ENCODE results near the gene MTX3. TPM values are rescaled to one million over a fixed set of nuclear protein-coding genes. Genes with fewer than 3 reads are reported as not detected.
A peak's percentile ranks its signal among the peaks of the same experiment; 100 is the strongest.

MTX3 gene
- total RNA-seq, 1 experiment from 2014 or later: 23.9 TPM

DNA sequence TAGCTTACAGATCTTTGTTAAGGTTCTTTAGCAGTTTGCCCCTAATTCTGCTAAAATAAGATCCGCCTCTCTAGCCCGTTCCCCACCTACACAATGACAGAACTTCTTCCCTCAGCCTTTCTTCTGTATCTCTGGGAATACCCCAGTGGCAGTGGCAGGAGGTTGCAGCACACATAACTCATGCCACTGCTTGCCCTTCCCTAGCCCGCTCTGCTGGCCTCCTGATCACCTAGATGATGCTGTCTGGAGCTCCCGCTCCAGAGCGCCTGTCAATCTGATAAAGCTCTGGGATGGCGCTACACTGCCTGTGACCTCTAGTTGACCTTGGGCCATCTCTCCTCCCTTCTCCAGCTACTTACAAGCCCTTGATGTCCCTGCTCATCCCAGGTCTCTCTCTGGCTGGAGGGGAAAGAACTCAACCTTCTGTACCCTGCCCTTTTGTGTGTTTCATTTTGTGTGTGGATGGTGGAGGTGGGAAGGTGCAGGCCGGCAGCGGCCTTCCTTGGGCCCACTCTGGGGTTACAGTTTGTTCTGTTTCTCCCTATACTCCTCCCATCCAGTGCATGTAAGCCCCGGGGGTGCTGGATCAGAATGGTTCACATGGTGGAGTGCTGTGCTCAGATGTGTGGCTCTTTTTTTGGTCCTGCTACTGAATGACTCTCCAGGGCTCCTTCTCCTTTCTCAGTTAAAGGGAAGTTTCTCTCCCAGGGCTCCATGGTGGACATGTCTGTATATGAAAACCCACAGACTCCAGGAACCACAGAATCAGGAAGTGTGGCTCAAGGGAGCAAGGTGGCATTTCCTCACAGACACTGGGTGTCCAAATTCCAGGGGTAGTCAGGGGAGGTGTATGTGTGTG, 29.1 kb downstream of the MTX3 start:
- Mint-ChIP-seq H3K27ac (ENCODE audit: low read depth, unreplicated experiment) (no peak overlapping the region), H3K9me3 (ENCODE audit: unreplicated experiment) (no peaks in the 10 kb centered on the region), H3K27me3 (ENCODE audit: insufficient read depth, unreplicated experiment) (no peaks in the 10 kb centered on the region), H3K36me3 (ENCODE audit: insufficient read depth, unreplicated experiment) (no peaks in the 10 kb centered on the region), H3K4me3 (ENCODE audit: unreplicated experiment) (no peak overlapping the region), H3K4me1 (ENCODE audit: insufficient read depth, unreplicated experiment) (peaks cover under 1% of the 10 kb centered on the region)
- ChIA-PET POLR2A (no interaction called here), CTCF (interaction anchor here (0.6 kb wide), 1 partner anchor 83 kb away, joined by 3 read pairs; no protein-coding TSS in a partner anchor)
- intact Hi-C loops (cut with micrococcal nuclease): no loop called here
- DNase-seq (ENCODE audit: unreplicated experiment): no peak
- no TSS peak for BruUV-seq (replicated peaks)
- TF ChIP-seq, protein P1, sequence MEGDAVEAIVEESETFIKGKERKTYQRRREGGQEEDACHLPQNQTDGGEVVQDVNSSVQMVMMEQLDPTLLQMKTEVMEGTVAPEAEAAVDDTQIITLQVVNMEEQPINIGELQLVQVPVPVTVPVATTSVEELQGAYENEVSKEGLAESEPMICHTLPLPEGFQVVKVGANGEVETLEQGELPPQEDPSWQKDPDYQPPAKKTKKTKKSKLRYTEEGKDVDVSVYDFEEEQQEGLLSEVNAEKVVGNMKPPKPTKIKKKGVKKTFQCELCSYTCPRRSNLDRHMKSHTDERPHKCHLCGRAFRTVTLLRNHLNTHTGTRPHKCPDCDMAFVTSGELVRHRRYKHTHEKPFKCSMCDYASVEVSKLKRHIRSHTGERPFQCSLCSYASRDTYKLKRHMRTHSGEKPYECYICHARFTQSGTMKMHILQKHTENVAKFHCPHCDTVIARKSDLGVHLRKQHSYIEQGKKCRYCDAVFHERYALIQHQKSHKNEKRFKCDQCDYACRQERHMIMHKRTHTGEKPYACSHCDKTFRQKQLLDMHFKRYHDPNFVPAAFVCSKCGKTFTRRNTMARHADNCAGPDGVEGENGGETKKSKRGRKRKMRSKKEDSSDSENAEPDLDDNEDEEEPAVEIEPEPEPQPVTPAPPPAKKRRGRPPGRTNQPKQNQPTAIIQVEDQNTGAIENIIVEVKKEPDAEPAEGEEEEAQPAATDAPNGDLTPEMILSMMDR (IDR thresholded peaks at IDR 0.05; ENCODE audit: unreplicated experiment): no peak

DNA sequence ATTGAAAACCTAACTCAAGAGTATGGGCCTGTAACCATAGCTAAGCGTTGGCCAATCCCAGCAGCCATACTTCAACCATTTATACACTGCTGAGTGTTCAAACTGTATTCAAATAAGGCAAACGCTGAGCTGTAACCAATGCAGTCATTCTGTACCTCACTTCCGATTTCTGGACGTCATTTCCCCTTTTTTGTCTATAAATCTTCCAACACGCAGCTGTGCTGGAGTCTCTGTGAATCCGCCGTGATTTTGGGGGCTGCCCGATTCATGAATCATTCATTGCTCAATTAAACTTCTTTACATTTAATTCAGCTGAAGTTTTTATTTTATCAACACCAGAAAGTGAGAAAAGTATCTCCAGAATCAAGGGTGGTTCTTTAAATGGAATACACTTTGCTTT, 31.7 kb downstream of the MTX3 start:
- no TSS peak for BruUV-seq (replicated peaks)
- TF ChIP-seq, protein P1 (IDR thresholded peaks at IDR 0.05; ENCODE audit: unreplicated experiment): no peak
- intact Hi-C loops (cut with micrococcal nuclease): no loop called here
- no peak overlapping the region for H3K27ac Mint-ChIP-seq (ENCODE audit: low read depth, unreplicated experiment)
- H3K4me3 Mint-ChIP-seq (ENCODE audit: unreplicated experiment): no peak overlapping the region
- no peak for DNase-seq (ENCODE audit: unreplicated experiment)
- ChIA-PET POLR2A (no interaction called here), CTCF (interaction anchor here (0.7 kb wide), 1 partner anchor 8 kb away, joined by 3 read pairs; no protein-coding TSS in a partner anchor)
- H3K27me3 Mint-ChIP-seq (ENCODE audit: insufficient read depth, unreplicated experiment): no peaks in the 10 kb centered on the region
- H3K9me3 Mint-ChIP-seq (ENCODE audit: unreplicated experiment): no peaks in the 10 kb centered on the region
- peaks cover 18% of the 10 kb centered on the region for H3K4me1 Mint-ChIP-seq (ENCODE audit: insufficient read depth, unreplicated experiment)
- no peaks in the 10 kb centered on the region for H3K36me3 Mint-ChIP-seq (ENCODE audit: insufficient read depth, unreplicated experiment)

DNA sequence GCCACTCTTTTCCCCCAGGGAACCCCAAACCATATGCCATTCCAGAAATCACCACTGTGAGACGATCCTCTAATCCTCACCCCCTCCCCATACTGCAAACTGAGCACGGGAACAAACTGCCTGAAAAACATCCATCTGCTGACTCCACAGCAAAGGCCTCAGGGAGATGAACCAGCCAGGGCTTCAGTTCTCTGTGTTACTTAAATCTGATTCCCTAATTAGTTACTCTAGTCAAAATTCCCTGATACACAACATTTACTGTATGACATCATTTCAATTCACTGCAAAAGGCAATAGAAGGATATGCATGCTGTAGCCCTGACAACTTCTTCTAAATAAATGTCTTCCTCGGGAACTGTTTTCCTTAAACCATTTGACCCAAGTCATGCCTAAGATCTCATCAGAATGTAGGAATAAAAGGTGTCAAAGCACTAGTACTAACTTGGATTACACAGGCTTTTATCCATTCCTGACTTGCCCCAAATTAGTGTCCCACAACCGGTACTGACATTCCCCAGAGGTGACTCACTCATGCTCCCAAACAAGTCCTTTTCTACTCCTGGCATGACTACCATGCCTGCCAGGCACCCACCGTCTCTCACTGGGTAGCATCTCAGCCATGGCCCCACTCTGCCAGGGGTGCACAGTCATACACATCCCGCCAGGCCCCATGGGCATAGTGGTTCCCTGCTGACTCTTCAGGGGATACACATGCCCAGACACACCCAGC, 35.0 kb downstream of the MTX3 start:
- peaks cover 6% of the 10 kb centered on the region for H3K9me3 Mint-ChIP-seq (ENCODE audit: unreplicated experiment)
- POLR2A ChIA-PET: interaction anchor here (0.6 to 1.0 kb wide), 2 partner anchors 12 to 26 kb away, joined by 3 to 4 read pairs; no protein-coding TSS in a partner anchor
- no peaks in the 10 kb centered on the region for H3K27me3 Mint-ChIP-seq (ENCODE audit: insufficient read depth, unreplicated experiment)
- peak overlapping the region; percentile 50 for H3K27ac Mint-ChIP-seq (ENCODE audit: low read depth, unreplicated experiment)
- peak; percentile 75 for DNase-seq (ENCODE audit: unreplicated experiment)
- no peaks in the 10 kb centered on the region for H3K36me3 Mint-ChIP-seq (ENCODE audit: insufficient read depth, unreplicated experiment)
- intact Hi-C loops (cut with micrococcal nuclease): no loop called here
- H3K4me3 Mint-ChIP-seq (ENCODE audit: unreplicated experiment): no peak overlapping the region
- TF ChIP-seq, protein P1 (IDR thresholded peaks at IDR 0.05; ENCODE audit: unreplicated experiment): no peak
- CTCF ChIA-PET: no interaction called here
- H3K4me1 Mint-ChIP-seq (ENCODE audit: insufficient read depth, unreplicated experiment): peaks cover 19% of the 10 kb centered on the region
- no TSS peak for BruUV-seq (replicated peaks)

DNA sequence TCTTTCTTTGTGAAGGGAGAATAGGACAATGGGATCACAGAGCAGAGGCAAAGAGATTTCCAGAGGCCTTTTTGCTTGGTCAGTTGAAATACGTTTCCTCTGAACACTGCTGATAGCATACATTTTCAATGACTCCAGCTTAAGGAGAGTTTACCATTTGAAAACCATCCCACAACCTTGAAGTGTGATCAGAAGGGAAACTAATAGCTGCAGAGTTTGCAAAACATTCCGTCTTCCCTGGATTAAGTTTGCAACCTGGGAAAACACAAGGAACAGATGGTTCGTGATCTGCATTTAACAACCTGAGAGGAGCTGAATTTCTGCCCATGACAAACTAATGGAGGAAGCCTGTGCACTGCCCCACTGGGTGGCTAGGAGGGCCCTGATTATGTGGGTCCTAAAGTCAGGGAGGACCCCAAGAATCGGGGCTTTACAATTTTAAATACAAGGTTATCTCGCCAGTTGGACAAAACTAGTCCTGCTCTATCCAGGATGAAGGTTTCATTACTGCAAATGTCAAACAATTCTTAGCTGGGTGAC, 35.6 kb downstream of the MTX3 start:
- intact Hi-C loops (cut with micrococcal nuclease): no loop called here
- CTCF ChIA-PET: interaction anchor here (0.5 kb wide), 1 partner anchor 901 kb away, joined by 3 read pairs; no protein-coding TSS in a partner anchor
- POLR2A ChIA-PET: interaction anchor here (0.6 to 1.0 kb wide), 2 partner anchors 11 to 26 kb away, joined by 3 to 4 read pairs; no protein-coding TSS in a partner anchor
- H3K9me3 Mint-ChIP-seq (ENCODE audit: unreplicated experiment): peaks cover 6% of the 10 kb centered on the region
- no peaks in the 10 kb centered on the region for H3K27me3 Mint-ChIP-seq (ENCODE audit: insufficient read depth, unreplicated experiment)
- DNase-seq (ENCODE audit: unreplicated experiment): no peak
- no TSS peak for BruUV-seq (replicated peaks)
- no peak overlapping the region for H3K4me3 Mint-ChIP-seq (ENCODE audit: unreplicated experiment)
- H3K36me3 Mint-ChIP-seq (ENCODE audit: insufficient read depth, unreplicated experiment): no peaks in the 10 kb centered on the region
- H3K4me1 Mint-ChIP-seq (ENCODE audit: insufficient read depth, unreplicated experiment): peaks cover 19% of the 10 kb centered on the region
- peak overlapping the region; percentile 50 for H3K27ac Mint-ChIP-seq (ENCODE audit: low read depth, unreplicated experiment)
- TF ChIP-seq, protein P1 (IDR thresholded peaks at IDR 0.05; ENCODE audit: unreplicated experiment): no peak

Measured in MCF 10A (cell line).